ENCODE data around the gene SAE1. TPM values are rescaled to one million over a fixed set of nuclear protein-coding genes. Genes with fewer than 3 reads are reported as not detected.
"Not testable (repeated sequence)": the region's sequence is repeated elsewhere in the genome, so short reads cannot be mapped to it uniquely, and the experiment has no call there.

The SAE1 gene
- polyA plus RNA-seq, 5 donors = 86.7 to 115 (median 99.5) TPM

- DNase-seq = no peak
Observed at GRCh38 chr19:47232422-47233211, 102.0 kb downstream of the SAE1 start.

GRCh38 chr19:47236072-47236675 lies 105.5 kb downstream of the SAE1 start:
- no peak for DNase-seq

GRCh38 chr19:47239152-47239551 lies 108.5 kb downstream of the SAE1 start:
- no peak for DNase-seq

DNA sequence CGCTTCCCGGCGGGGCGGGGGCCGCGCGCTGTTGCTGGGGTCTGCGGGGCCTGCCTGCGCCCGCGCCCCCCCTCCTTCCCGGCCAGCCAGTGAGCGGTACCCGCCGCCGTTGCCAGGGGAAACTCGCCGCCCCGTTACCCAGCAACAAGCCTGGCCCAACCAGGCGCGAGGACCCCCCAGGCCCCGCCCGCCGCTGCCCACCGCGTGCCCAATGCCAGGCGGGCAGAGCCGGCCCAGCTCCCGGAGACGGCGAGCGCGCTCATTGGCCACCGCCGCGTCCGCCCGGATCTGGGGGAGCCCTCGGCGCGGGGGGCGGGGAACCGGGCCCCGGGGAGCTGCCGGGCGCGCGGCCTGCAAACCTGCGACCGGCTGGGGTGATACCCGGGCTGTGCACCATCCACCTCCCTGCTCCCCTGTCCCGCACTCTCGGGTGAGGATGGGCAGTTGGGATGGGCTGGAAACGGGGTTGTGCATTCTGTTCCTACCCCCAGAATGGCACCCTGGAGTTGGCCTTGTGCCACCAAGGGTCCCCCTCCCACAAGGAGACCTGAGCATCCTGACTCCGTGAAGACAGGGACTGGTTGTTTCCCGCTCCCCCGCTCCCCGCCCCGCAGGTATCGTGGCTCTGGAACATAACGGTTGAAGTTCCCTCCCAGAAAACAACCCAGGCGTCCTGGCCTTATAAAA lies 109.1 kb downstream of the SAE1 start:
- DNase-seq = no peak

DNA sequence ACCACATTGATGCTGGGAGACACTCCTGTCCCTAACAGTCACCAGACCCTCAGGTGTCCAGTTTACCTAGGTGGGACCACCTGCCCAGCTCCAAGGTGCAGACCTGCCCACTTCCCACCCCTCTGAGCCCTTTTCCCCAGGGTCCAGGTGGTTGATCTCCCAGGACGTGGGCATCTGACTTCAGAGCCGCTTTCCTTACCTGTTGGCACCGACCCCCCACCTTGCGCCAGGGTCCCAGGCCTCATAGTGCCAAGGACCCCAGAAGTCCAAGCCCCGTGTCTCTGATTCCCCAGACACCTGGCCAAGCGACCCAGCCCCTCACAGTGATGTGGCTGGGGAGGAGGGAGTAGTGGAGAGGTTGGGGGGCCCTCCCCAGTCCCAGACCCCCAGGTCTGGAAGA lies 109.9 kb downstream of the SAE1 start:
- no peak for DNase-seq

DNA sequence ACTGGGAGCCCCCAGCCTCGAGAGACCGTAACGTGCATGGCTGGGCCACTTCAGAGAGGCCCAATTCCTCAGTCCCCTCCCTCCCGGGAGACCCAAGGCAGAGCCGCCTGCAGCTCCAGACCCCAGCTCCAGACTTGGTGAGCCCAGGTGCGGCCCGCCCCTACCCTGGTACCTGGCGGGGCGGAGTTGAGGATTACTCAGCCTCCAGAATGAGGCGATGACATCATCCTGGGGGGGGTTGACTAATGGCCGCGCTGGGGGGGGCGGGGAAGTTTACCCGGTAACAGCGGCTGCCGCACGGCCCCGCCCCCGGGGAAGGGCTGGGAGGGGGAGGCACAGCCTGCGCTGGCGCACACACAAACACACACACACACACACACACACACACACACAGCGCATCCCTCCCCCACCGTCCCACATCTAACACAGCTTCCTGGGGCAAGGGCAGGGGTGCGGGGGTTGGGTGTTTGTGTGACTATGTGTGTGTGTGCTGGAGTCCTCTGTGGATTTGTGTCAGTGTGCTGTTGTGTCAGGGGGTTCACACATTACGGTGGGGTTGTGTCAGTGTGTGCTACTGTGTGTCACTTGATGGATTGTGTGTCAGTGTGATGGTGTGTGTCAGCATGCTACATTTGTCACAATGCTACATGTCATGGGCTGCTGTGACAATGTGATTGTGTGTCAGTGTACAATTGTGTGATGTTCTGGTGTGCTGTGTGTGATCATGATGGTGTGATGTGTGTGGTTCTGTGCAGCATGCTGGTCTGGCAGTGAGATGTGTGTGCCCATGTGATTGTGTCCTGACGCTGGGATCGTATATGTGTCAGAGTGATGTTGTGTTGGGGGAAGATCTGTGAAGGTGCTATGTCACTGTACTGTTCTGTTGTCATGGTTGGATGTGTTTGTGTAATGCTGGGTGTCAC lies 110.6 kb downstream of the SAE1 start:
- peak in 1 of 2 donors; percentile 33 for DNase-seq

DNA sequence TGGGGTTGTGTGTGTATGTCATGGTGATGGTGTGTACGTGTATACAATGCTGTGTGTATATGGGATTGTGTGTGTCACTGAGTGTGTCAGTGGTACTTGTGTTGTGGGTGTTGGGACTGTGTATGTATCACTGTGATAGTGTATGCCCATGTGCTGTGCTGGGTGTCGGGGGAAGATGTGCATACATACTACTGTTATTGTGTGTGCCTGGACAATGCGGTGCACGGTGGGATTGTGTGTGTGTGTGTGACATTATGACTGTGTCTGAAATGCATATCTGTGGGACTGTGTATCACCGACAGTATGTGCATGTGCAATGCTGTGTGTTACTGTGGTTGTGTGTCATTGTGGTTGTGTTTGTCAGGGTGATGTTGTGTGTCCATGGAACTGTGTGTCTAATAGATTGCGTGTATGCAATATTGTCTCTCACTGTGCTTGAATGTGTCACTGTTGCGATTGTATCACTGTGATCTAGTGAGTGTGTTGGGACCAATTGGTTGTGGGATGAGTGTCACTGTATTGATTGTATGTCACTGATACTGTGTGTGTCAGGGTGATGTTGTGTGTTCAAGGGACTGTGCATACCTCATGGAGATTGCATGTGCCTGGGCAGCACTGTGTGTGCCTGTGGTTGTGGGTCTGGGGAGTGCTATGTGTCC lies 111.4 kb downstream of the SAE1 start:
- no peak for DNase-seq

- DNase-seq = no peak
Observed at GRCh38 chr19:47243364-47243775, 112.7 kb downstream of the SAE1 start.

GRCh38 chr19:47243776-47244547 lies 113.3 kb downstream of the SAE1 start:
- peak; percentile 91 for DNase-seq

GRCh38 chr19:47247308-47247990 lies 116.8 kb downstream of the SAE1 start:
- DNase-seq = peak in 1 of 2 donors; percentile 45

DNA sequence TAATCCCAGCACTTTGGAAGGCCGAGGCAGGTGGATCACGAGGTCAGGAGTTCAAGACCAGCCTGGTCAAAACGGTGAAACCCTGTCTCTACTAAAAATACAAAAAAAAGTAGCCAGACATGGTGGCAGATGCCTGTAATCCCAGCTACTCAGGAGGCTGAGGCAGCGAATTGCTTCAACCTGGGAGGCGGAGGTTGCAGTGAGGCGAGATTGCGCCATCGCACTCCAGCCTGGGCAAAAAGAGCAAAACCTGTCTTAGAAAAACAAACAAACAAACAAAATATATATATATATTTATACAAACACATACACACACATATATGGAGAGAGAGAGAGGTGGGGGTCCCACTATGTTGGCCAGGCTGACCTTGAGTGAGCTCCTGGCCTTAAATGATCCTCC lies 122.4 kb downstream of the SAE1 start:
- DNase-seq = not testable (repeated sequence)

- DNase-seq = no peak
Observed at GRCh38 chr19:47253467-47253881, 122.8 kb downstream of the SAE1 start.

GRCh38 chr19:47253970-47254369 lies 123.3 kb downstream of the SAE1 start:
- no peak for DNase-seq

DNA sequence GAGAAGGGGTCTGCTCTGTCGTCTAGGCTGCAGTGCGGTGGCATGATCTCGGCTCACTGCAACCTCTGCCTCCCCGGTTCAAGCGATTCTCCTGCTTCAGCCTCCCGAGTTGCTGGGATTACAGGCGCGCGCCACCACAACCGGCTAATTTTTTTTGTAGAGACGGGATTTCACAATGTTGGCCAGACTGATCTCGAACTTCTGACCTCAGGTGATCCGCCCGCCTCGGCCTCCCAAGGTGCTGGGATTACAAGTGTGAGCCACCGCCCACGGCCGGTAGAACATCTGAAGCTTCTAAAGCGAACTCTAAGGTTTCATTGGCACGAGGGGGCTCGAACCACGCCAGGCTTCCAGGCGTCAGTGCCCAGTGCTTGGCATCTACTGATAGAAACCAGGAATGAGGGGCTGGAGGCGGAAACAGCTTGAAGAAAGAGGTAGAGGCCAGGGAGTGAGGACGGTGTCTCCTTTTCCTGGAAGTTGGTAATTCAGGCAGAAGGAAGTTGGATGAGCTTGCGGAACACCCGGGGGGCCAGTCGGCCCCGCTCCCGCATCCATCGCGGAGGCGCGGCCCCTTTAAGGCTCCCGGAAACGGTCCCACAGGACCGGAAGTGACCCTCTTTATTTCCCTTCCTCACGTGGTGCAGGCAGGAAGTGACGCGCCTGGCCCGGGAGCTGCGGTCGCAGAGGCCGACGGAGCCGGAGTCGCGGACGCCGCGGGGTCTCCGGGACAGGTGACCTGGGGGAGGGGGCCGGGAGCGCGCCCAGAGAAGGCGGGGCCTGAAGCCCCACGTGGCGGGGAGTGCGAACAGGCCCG lies 125.5 kb downstream of the SAE1 start, which contains the start of gene CCDC9:
CCDC9 (plus strand) TSS at position 647 of the 814 bp plus-strand sequence. CDS start 1,876 bp downstream, outside the sequence.
- DNase-seq = peak; percentile 95 to 97

DNA sequence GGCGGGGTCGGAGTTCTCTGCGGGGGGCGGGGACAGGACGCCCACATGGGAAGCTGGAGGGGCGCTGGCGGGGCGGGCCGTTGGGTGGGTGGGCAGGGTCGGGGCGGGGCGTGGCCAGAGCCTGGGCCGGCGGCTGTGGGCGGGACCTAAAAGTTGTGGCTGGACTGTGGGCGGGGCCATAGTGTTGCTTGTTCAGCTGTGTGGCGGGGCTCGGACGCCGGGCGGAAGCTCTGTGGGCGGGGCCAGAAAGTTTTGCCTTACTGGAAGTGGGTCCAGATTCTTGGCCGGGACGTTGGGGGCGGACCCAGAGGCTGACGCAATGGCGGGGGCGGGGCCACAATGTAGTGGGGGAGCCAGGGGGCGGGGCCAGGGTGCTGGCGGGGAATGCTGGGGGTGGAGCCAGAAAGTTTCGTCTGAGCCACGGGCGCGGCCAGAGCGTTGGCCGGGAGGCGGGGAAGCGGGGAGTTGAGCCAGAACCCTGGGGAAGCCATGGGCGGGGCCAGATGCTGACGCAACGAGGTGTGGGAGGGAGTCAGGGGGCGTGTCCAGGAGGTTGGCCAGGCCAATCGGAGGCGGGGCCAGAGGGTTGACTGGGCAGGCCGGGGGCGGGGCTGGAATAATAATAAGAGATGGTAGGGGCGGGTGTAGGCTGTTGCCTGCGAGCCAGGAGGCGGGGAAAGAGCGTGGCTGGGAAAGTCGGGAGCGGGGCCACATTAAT lies 126.2 kb downstream of the SAE1 start:
- peak; percentile 99 for DNase-seq

- no peak for DNase-seq
Observed at GRCh38 chr19:47257411-47258169, 127.0 kb downstream of the SAE1 start.

DNA sequence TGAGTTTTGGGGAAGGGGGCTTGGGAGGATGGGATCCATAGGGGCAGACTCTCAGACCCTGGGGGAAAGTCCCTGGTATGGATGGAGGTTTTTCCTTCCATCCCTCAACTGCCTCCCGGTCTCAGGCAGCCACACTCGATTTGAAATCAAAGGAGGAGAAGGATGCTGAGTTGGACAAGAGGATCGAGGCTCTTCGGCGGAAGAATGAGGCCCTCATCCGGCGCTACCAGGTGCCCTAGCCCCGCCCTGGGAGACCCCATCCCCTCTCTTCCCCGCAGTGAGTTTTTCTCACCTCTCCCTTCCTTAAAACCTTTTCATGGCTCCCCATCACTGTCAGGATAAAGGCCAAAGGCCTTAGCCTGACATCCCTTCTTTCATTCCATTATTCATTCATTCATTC lies 127.8 kb downstream of the SAE1 start:
- no peak for DNase-seq

Data from right lung (tissue), 5 donors.